IMR-90 (cell line): Measurements from ENCODE around the gene ZNF580. TPM values are rescaled to one million over a fixed set of nuclear protein-coding genes. Genes with fewer than 3 reads are reported as not detected.
A peak's percentile ranks its signal among the peaks of the same experiment; 100 is the strongest.

Experiments
- ATAC-seq: fragments of 200-7000 bp; cut with Tn5 transposase; 2 replicates; pipeline ENCODE4 v1.9.1; 2020; ENCODE audit warnings: low read depth, mild to moderate bottlenecking, moderate library complexity
- BruUV-seq: library from RNA; stranded (reverse); fragments of 400-500 nt; replicated peaks from 2 replicates; lab custom pipeline; 2021; lab: Mats Ljungman, UMichigan
- CTCF ChIA-PET: fragments of 300-600 bp; formaldehyde crosslinking; extraction: SDS; loops from one replicate; lab custom pipeline; 2021; ENCODE audit warnings: antibody characterized with exemption; lab: Yijun Ruan, JAX
- POLR2A ChIA-PET: fragments of 300-600 bp; sonication (Branson Sonifier 250); formaldehyde crosslinking; loops from one replicate; lab custom pipeline; 2022; ENCODE audit warnings: antibody characterized with exemption; ENCODE audit not compliant: unreplicated experiment; lab: Charles Lee
- DNase-seq: peaks from one replicate; pipeline ENCODE4 v3.0.0; 2013
- H2AFZ ChIP-seq: replicated peaks from 2 replicates; pipeline ENCODE3; 2013; ENCODE audit warnings: low read length, mild to moderate bottlenecking; ENCODE audit not compliant: poor library complexity
- H2AK5ac ChIP-seq: 2 replicates; pipeline ENCODE4 v1.6.1; 2013; ENCODE audit warnings: low read depth, low read length, inconsistent platforms
- H2AK9ac ChIP-seq: replicated peaks from 2 replicates; pipeline ENCODE3; 2013; ENCODE audit warnings: mild to moderate bottlenecking, low read depth, low read length, moderate library complexity; ENCODE audit not compliant: poor library complexity
- H2BK120ac ChIP-seq: 2 replicates; pipeline ENCODE4 v1.6.1; 2013; ENCODE audit warnings: low read depth, low read length, inconsistent platforms
- H2BK15ac ChIP-seq: 3 replicates; pipeline ENCODE4 v1.6.1; 2013; ENCODE audit warnings: low read depth, low read length, inconsistent platforms
- H2BK20ac ChIP-seq: 2 replicates; pipeline ENCODE4 v1.6.1; 2013; ENCODE audit warnings: low read depth, mild to moderate bottlenecking, inconsistent platforms, low read length, moderate library complexity
- H2BK5ac ChIP-seq: 2 replicates; pipeline ENCODE4 v1.6.1; 2013; ENCODE audit warnings: mild to moderate bottlenecking, low read depth, low read length, inconsistent platforms; ENCODE audit not compliant: poor library complexity, severe bottlenecking
- H3K14ac ChIP-seq: replicated peaks from 2 replicates; pipeline ENCODE4 v1.6.1; 2013; ENCODE audit warnings: low read depth, low read length, inconsistent platforms
- H3K18ac ChIP-seq: 2 replicates; pipeline ENCODE4 v1.6.1; 2013; ENCODE audit warnings: low read depth, low read length, control low read depth
- H3K23ac ChIP-seq: 2 replicates; pipeline ENCODE4 v1.6.1; 2013; ENCODE audit warnings: low read depth, low read length, inconsistent platforms
- H3K27ac ChIP-seq: 2 replicates; pipeline ENCODE4 v1.5.1; 2013; ENCODE audit warnings: mild to moderate bottlenecking, control low read depth, low read length; ENCODE audit not compliant: insufficient read depth
- H3K27me3 ChIP-seq: 2 replicates; pipeline ENCODE4 v1.6.1; 2013; ENCODE audit warnings: low read length; ENCODE audit not compliant: control insufficient read depth, insufficient read depth
- H3K36me3 ChIP-seq: 2 replicates; pipeline ENCODE4 v1.6.1; 2013; ENCODE audit warnings: low read length, mixed read lengths; ENCODE audit not compliant: control insufficient read depth, insufficient read depth
- H3K4ac ChIP-seq: 2 replicates; pipeline ENCODE4 v1.6.1; 2013; ENCODE audit warnings: low read depth, low read length, inconsistent platforms
- H3K4me1 ChIP-seq: 2 replicates; pipeline ENCODE4 v1.6.1; 2013; ENCODE audit warnings: low read length, mixed read lengths; ENCODE audit not compliant: control insufficient read depth, insufficient read depth
- H3K4me2 ChIP-seq: 2 replicates; pipeline ENCODE4 v1.6.1; 2013; ENCODE audit warnings: low read depth, mild to moderate bottlenecking, control low read depth, low read length, moderate library complexity
- H3K4me3 ChIP-seq: 2 replicates; pipeline ENCODE4 v1.5.1; 2013; ENCODE audit warnings: low read depth, mild to moderate bottlenecking, control low read depth, low read length, moderate library complexity; ENCODE audit not compliant: insufficient read depth
- H3K56ac ChIP-seq: 2 replicates; pipeline ENCODE4 v1.6.1; 2013; ENCODE audit warnings: low read length, inconsistent platforms; ENCODE audit not compliant: insufficient read depth; ENCODE audit errors: extremely low read depth
- H3K79me1 ChIP-seq, 2 experiments: 2 replicates each; pipeline ENCODE4 v1.6.1; 2013; ENCODE audit warnings: low read length in 2 of 2, inconsistent platforms in 1 of 2, low read depth in 1 of 2
- H3K9ac ChIP-seq: 2 replicates; pipeline ENCODE4 v1.6.1; 2013; ENCODE audit warnings: low read depth, low read length, control low read depth
- H3K9me1 ChIP-seq: 2 replicates; pipeline ENCODE4 v1.6.1; 2013; ENCODE audit warnings: low read length, inconsistent platforms; ENCODE audit not compliant: insufficient read depth
- H3K9me3 ChIP-seq: 2 replicates; pipeline ENCODE4 v1.6.1; 2013; ENCODE audit warnings: low read length; ENCODE audit not compliant: control insufficient read depth, insufficient read depth
- H4K20me1 ChIP-seq: 2 replicates; pipeline ENCODE4 v1.6.1; 2013; ENCODE audit warnings: low read length, inconsistent platforms; ENCODE audit not compliant: insufficient read depth
- H4K5ac ChIP-seq: 2 replicates; pipeline ENCODE4 v1.6.1; 2013; ENCODE audit warnings: mild to moderate bottlenecking, low read depth, low read length, control low read depth
- H4K8ac ChIP-seq, 2 experiments: 2 replicates each; pipeline ENCODE4 v1.6.1; 2013; ENCODE audit warnings: low read depth in 2 of 2, low read length in 2 of 2, control low read depth in 1 of 2, inconsistent platforms in 1 of 2
- H4K91ac ChIP-seq: 2 replicates; pipeline ENCODE4 v1.6.1; 2013; ENCODE audit warnings: low read depth, low read length, inconsistent platforms; ENCODE audit not compliant: insufficient read depth
- MAFK ChIP-seq: IDR thresholded peaks from 2 replicates; pipeline ENCODE4 v1.6.1; 2012; ENCODE audit warnings: low read depth, low read length, improper control_type of control experiment
- RAD21 ChIP-seq: IDR thresholded peaks from 2 replicates; pipeline ENCODE4 v1.6.1; 2012; ENCODE audit warnings: low read length, improper control_type of control experiment
- RFX5 ChIP-seq: IDR thresholded peaks from 2 replicates; pipeline ENCODE4 v1.8.0; 2012; ENCODE audit warnings: low read depth, mild to moderate bottlenecking, low read length, moderate library complexity
- WGBS, 2 experiments: methylation state at CpG; one replicate each; pipeline versions ENCODE4 v1.1.5 to v1.1.7; 2013; ENCODE audit warnings: missing lambda C conversion rate in 2 of 2; ENCODE audit not compliant: insufficient read length in 1 of 2; ENCODE audit errors: extremely low coverage in 2 of 2; 5-methylcytosine and 5-hydroxymethylcytosine counted together
- dilution Hi-C: fragments of 300-500 bp; cut with HindIII; formaldehyde crosslinking; loops from one replicate; pipeline ENCODE4 v1.14.3; 2018; ENCODE audit warnings: low sequenced_read_pairs; ENCODE audit not compliant: unreplicated experiment
- in situ Hi-C: fragments of 300-500 bp; cut with MboI; formaldehyde crosslinking; loops from 3 replicates; pipeline ENCODE4 v1.14.3; 2019; ENCODE audit warnings: low sequenced_read_pairs, inconsistent platforms, mixed read lengths
- intact Hi-C: fragments of 100-400 bp; cut with micrococcal nuclease; formaldehyde crosslinking; loops from 2 replicates; pipeline ENCODE4 v1.10.0; 2022
- polyA plus RNA-seq, 3 experiments: library from polyadenylated mRNA; depleted of rRNA; stranded (reverse); fragments of >200 nt; gene quantifications; 2 replicates each; pipeline ENCODE4 v1.2.3, GENCODE V29; 2012; ENCODE audit warnings: low replicate concordance in 1 of 3
- total RNA-seq: library from RNA; depleted of rRNA; stranded (reverse); fragments of >200 nt; gene quantifications from 2 replicates; pipeline ENCODE4 v1.2.3, GENCODE V29; 2012
- TF ChIP-seq, protein P1 (sequence below): fragments of 150-350 bp; IDR thresholded peaks from 2 replicates; pipeline ENCODE4 v1.6.1; 2017; ENCODE audit warnings: mild to moderate bottlenecking, antibody characterized with exemption, low read length, low read depth

The ZNF580 gene
- total and polyA plus RNA-seq, 2 of the 4 experiments (the other 2 are of a cell fraction) = 1.4 to 36.9 TPM

DNA sequence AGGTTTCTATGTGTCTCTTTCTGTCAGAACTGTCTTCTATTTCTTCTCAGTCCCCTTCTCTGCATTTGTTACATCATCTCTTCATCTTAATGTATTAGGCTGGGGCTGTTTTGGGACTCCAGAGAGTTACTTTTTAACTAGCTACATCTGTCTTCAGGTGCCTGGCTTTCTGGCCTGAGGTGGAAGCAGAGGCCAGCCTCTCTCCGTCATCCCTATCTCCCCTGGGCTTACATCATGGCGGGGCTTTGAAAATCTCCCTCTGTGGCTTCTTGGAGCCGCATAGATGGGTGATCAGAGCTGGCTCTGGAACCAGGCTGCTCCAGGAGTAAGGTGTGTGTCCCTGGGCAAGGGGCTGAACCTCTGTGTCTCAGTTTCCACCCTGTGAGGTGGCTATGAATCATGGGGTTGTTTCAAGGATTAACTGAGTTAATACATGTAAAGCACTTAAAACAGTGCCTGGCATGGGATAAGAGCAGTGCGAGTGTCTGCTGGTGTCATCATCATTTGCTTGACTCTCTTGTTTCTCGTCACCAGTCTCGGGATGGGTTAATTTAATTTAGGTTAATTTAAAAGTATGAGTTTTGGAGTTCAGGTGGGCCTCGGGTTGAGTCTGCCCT lies 36.2 kb downstream of the ZNF580 start:
- Histone ChIP-seq H4K91ac (no peak overlapping the region), H3K79me1 (peaks cover 11 to 66% of the 10 kb centered on the region in 2 experiments), H2BK20ac (no peak overlapping the region), H4K8ac (no peak overlapping the region), H2AFZ (no peak overlapping the region), H4K5ac (no peak overlapping the region), H2BK120ac (no peak overlapping the region), H2AK9ac (no peak overlapping the region), H3K27ac (no peak overlapping the region), H2BK15ac (no peak overlapping the region), H2AK5ac (no peak overlapping the region), H2BK5ac (no peak overlapping the region), H3K4me3 (no peak overlapping the region), H3K4ac (no peak overlapping the region), H3K14ac (no peak overlapping the region), H3K27me3 (no peaks in the 10 kb centered on the region), H3K18ac (no peak overlapping the region), H3K9me3 (no peaks in the 10 kb centered on the region), H3K9ac (0 out of 2 replicates have a peak overlapping the region, but pooled peaks have one; percentile 34), H3K56ac (no peak overlapping the region), H3K36me3 (peaks cover 38% of the 10 kb centered on the region), H3K4me1 (peaks cover 10% of the 10 kb centered on the region), H3K9me1 (peaks cover 4% of the 10 kb centered on the region; the same call in 1 of the 2 replicates), H3K4me2 (peak overlapping the region; percentile 19; the same call in 1 of the 2 replicates), H4K20me1 (peaks cover 64% of the 10 kb centered on the region), H3K23ac (no peak overlapping the region)
- ChIA-PET POLR2A (interaction anchor here (0.6 kb wide), 1 partner anchor 31 kb away, joined by 3 read pairs; no protein-coding TSS in a partner anchor), CTCF (no interaction called here)
- ATAC-seq (no peak), DNase-seq (no peak)
- TF ChIP-seq, protein P1, sequence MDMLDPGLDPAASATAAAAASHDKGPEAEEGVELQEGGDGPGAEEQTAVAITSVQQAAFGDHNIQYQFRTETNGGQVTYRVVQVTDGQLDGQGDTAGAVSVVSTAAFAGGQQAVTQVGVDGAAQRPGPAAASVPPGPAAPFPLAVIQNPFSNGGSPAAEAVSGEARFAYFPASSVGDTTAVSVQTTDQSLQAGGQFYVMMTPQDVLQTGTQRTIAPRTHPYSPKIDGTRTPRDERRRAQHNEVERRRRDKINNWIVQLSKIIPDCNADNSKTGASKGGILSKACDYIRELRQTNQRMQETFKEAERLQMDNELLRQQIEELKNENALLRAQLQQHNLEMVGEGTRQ = no peak
- TF ChIP-seq MAFK = no peak
- TF ChIP-seq RFX5 = no peak
- no peak for TF ChIP-seq RAD21
- intact Hi-C loops = no loop called here
- dilution Hi-C loops = no loop called here
- in situ Hi-C loops = loop anchor here (25.0 kb wide), 1 partner anchor 460 kb away; the partner anchor contains the start of gene ZNF444
- no TSS peak for BruUV-seq
- 92% methylated on average over 2 of the region's 7 CpGs; no CpG with 5 or more reads in 1 of the 2 experiments for WGBS, 2 experiments
